HAP-1 (cell line): ENCODE data around the gene DMD.

Experiments
- DNase-seq, 2 experiments: peaks; one replicate each; pipeline ENCODE4 v3.0.0-alpha.2; 2016 to 2020; ENCODE audit warnings: low spot score in 2 of 2
- H3K27me3 ChIP-seq: fragments of 250-450 bp; sonication (Bioruptor Pico); 2 replicates; pipeline ENCODE4 v1.5.1; 2020; ENCODE audit warnings: low read depth, mild to moderate bottlenecking, moderate library complexity
- H3K36me3 ChIP-seq: fragments of 250-450 bp; sonication (Bioruptor Pico); replicated peaks from 2 replicates; pipeline ENCODE4 v1.5.1; 2020; ENCODE audit warnings: mild to moderate bottlenecking
- H3K4me1 ChIP-seq: fragments of 250-450 bp; sonication (Bioruptor Pico); 2 replicates; pipeline ENCODE4 v1.5.1; 2020; ENCODE audit warnings: mild to moderate bottlenecking
- H3K4me3 ChIP-seq: fragments of 250-450 bp; sonication (Bioruptor Pico); 2 replicates; pipeline ENCODE4 v1.5.1; 2020; ENCODE audit warnings: mild to moderate bottlenecking, moderate library complexity
- H3K9me3 ChIP-seq: fragments of 250-450 bp; sonication (Bioruptor Pico); 2 replicates; pipeline ENCODE4 v1.5.1; 2020; ENCODE audit warnings: mild to moderate bottlenecking, moderate library complexity
- in situ Hi-C: fragments of 300-500 bp; cut with MboI; formaldehyde crosslinking; loops from 3 replicates; pipeline ENCODE4 v1.14.3; 2020; ENCODE audit warnings: low sequenced_read_pairs, inconsistent platforms, mixed read lengths

The DMD gene

GRCh38 chrX:31851761-31852160 is 1359.6 kb downstream of the DMD start:
- in situ Hi-C loops, result no loop called here
- Histone ChIP-seq H3K4me1 (no peaks in the 10 kb centered on the region), H3K4me3 (no peak overlapping the region), H3K9me3 (no peaks in the 10 kb centered on the region), H3K36me3 (no peaks in the 10 kb centered on the region), H3K27me3 (no peaks in the 10 kb centered on the region)
- DNase-seq, result no peak

- no peaks in the 10 kb centered on the region for H3K9me3 ChIP-seq
- no peaks in the 10 kb centered on the region for H3K27me3 ChIP-seq
- no peak for DNase-seq
- no peaks in the 10 kb centered on the region for H3K4me1 ChIP-seq
- in situ Hi-C loops, result no loop called here
- H3K36me3 ChIP-seq, result no peaks in the 10 kb centered on the region
- no peak overlapping the region for H3K4me3 ChIP-seq
Observed at GRCh38 chrX:31847773-31848172, 1363.6 kb downstream of the DMD start.

- H3K27me3 ChIP-seq, result no peaks in the 10 kb centered on the region
- H3K4me1 ChIP-seq, result no peaks in the 10 kb centered on the region
- DNase-seq, result no peak
- no peak overlapping the region for H3K4me3 ChIP-seq
- in situ Hi-C loops, result no loop called here
- H3K36me3 ChIP-seq, result no peaks in the 10 kb centered on the region
- no peaks in the 10 kb centered on the region for H3K9me3 ChIP-seq
Observed at GRCh38 chrX:31845003-31845402, 1366.3 kb downstream of the DMD start.

GRCh38 chrX:31838617-31839016 is 1372.7 kb downstream of the DMD start:
- H3K9me3 ChIP-seq, result no peaks in the 10 kb centered on the region
- H3K36me3 ChIP-seq, result no peaks in the 10 kb centered on the region
- no peak for DNase-seq
- H3K4me1 ChIP-seq, result no peaks in the 10 kb centered on the region
- no peak overlapping the region for H3K4me3 ChIP-seq
- H3K27me3 ChIP-seq, result no peaks in the 10 kb centered on the region
- in situ Hi-C loops, result no loop called here

GRCh38 chrX:31837445-31838049 is 1373.8 kb downstream of the DMD start:
- in situ Hi-C loops, result no loop called here
- DNase-seq, result no peak

GRCh38 chrX:31836479-31836878 is 1374.9 kb downstream of the DMD start:
- no peak for DNase-seq
- no peaks in the 10 kb centered on the region for H3K9me3 ChIP-seq
- no peaks in the 10 kb centered on the region for H3K4me1 ChIP-seq
- no peaks in the 10 kb centered on the region for H3K36me3 ChIP-seq
- H3K27me3 ChIP-seq, result no peaks in the 10 kb centered on the region
- H3K4me3 ChIP-seq, result no peak overlapping the region
- in situ Hi-C loops, result no loop called here

More at GRCh38 chrX:31837445-31838049, 1373.8 kb downstream of the DMD start:
- Histone ChIP-seq H3K9me3 (no peaks in the 10 kb centered on the region), H3K4me3 (no peak overlapping the region), H3K4me1 (no peaks in the 10 kb centered on the region), H3K27me3 (no peaks in the 10 kb centered on the region), H3K36me3 (no peaks in the 10 kb centered on the region)

GRCh38 chrX:31832263-31832662 is 1379.1 kb downstream of the DMD start:
- in situ Hi-C loops, result no loop called here
- DNase-seq, result no peak

GRCh38 chrX:31820430-31821210 is 1390.7 kb downstream of the DMD start:
- in situ Hi-C loops, result no loop called here
- Histone ChIP-seq H3K9me3 (no peaks in the 10 kb centered on the region), H3K4me3 (no peak overlapping the region), H3K36me3 (no peaks in the 10 kb centered on the region), H3K4me1 (no peaks in the 10 kb centered on the region), H3K27me3 (no peaks in the 10 kb centered on the region)
- no peak for DNase-seq

More at GRCh38 chrX:31832263-31832662, 1379.1 kb downstream of the DMD start:
- H3K27me3 ChIP-seq, result no peaks in the 10 kb centered on the region
- H3K36me3 ChIP-seq, result no peaks in the 10 kb centered on the region
- no peaks in the 10 kb centered on the region for H3K4me1 ChIP-seq
- no peak overlapping the region for H3K4me3 ChIP-seq
- no peaks in the 10 kb centered on the region for H3K9me3 ChIP-seq

- Histone ChIP-seq H3K27me3 (no peaks in the 10 kb centered on the region), H3K9me3 (no peaks in the 10 kb centered on the region), H3K36me3 (no peaks in the 10 kb centered on the region), H3K4me3 (no peak overlapping the region), H3K4me1 (no peaks in the 10 kb centered on the region)
- no peak for DNase-seq
- in situ Hi-C loops, result no loop called here
Observed at GRCh38 chrX:31819455-31819854, 1391.9 kb downstream of the DMD start.

- no peak for DNase-seq
- no peaks in the 10 kb centered on the region for H3K9me3 ChIP-seq
- no peak overlapping the region for H3K4me3 ChIP-seq
- H3K27me3 ChIP-seq, result no peaks in the 10 kb centered on the region
- no peaks in the 10 kb centered on the region for H3K4me1 ChIP-seq
- H3K36me3 ChIP-seq, result no peaks in the 10 kb centered on the region
- in situ Hi-C loops, result no loop called here
Observed at GRCh38 chrX:31811106-31811505, 1400.2 kb downstream of the DMD start.

- DNase-seq, result no peak
- Histone ChIP-seq H3K4me3 (no peak overlapping the region), H3K4me1 (no peaks in the 10 kb centered on the region), H3K36me3 (no peaks in the 10 kb centered on the region), H3K9me3 (no peaks in the 10 kb centered on the region), H3K27me3 (no peaks in the 10 kb centered on the region)
- in situ Hi-C loops, result no loop called here
Observed at GRCh38 chrX:31808357-31808756, 1403.0 kb downstream of the DMD start.

- in situ Hi-C loops, result no loop called here
- no peaks in the 10 kb centered on the region for H3K36me3 ChIP-seq
- no peak overlapping the region for H3K4me3 ChIP-seq
- no peaks in the 10 kb centered on the region for H3K27me3 ChIP-seq
- no peak for DNase-seq
- H3K4me1 ChIP-seq, result no peaks in the 10 kb centered on the region
- H3K9me3 ChIP-seq, result no peaks in the 10 kb centered on the region
Observed at GRCh38 chrX:31807165-31807564, 1404.2 kb downstream of the DMD start.

- H3K9me3 ChIP-seq, result no peaks in the 10 kb centered on the region
- H3K36me3 ChIP-seq, result no peaks in the 10 kb centered on the region
- no peaks in the 10 kb centered on the region for H3K27me3 ChIP-seq
- H3K4me1 ChIP-seq, result no peaks in the 10 kb centered on the region
- DNase-seq, result no peak
- in situ Hi-C loops, result no loop called here
- no peak overlapping the region for H3K4me3 ChIP-seq
Observed at GRCh38 chrX:31805781-31806180, 1405.6 kb downstream of the DMD start.

- in situ Hi-C loops, result no loop called here
- no peak for DNase-seq
- Histone ChIP-seq H3K4me1 (no peaks in the 10 kb centered on the region), H3K27me3 (no peaks in the 10 kb centered on the region), H3K9me3 (no peaks in the 10 kb centered on the region), H3K4me3 (no peak overlapping the region), H3K36me3 (no peaks in the 10 kb centered on the region)
Observed at GRCh38 chrX:31800219-31800618, 1411.1 kb downstream of the DMD start.
